SK-N-SH (cell line): ENCODE results near the gene SPATA16. TPM values are rescaled to one million over a fixed set of nuclear protein-coding genes. Genes with fewer than 3 reads are reported as not detected.

ENCODE experiments used
- CTCF ChIA-PET: fragments of 300-600, 350-600 bp; formaldehyde crosslinking; extraction: SDS; loops from one replicate; lab custom pipeline; 2021; lab: Yijun Ruan, JAX
- POLR2A ChIA-PET: fragments of 350-600 bp; sonication (Branson Sonifier 250); formaldehyde crosslinking; extraction: SDS; loops from one replicate; lab custom pipeline; 2020; ENCODE audit warnings: antibody characterized with exemption, inconsistent platforms; lab: Yijun Ruan, JAX
- DNase-seq: peaks from one replicate; pipeline ENCODE4 v3.0.0; 2012
- H2AFZ ChIP-seq: fragments of 200-600 bp; sonication (generic); 2 replicates; pipeline ENCODE4 v1.8.1; 2016; ENCODE audit warnings: antibody characterized with exemption, mild to moderate bottlenecking, low read depth
- H3F3A ChIP-seq: fragments of 200-600 bp; sonication (generic); replicated peaks from 2 replicates; pipeline ENCODE3; 2016; ENCODE audit warnings: antibody characterized with exemption, mild to moderate bottlenecking; ENCODE audit not compliant: insufficient read depth
- H3K27ac ChIP-seq, 2 experiments: fragments of 200-500 bp in 1 of 2; fragments of 200-600 bp in 1 of 2; sonication (Bioruptor generic) in 1 of 2; sonication (generic), shearing (Covaris generic) in 1 of 2; 2 replicates each; pipeline versions ENCODE4 v1.5.1 to v1.6.1; 2014 to 2016; ENCODE audit warnings: low read depth in 2 of 2, inconsistent platforms in 1 of 2, low read length in 1 of 2, mild to moderate bottlenecking in 1 of 2, mixed read lengths in 1 of 2
- H3K27me3 ChIP-seq: fragments of 200-600 bp; sonication (generic), shearing (Covaris generic); 2 replicates; pipeline ENCODE4 v1.6.1; 2016; ENCODE audit warnings: mixed run types; ENCODE audit not compliant: insufficient read depth
- H3K36me3 ChIP-seq, 2 experiments: fragments of 200-500 bp in 1 of 2; fragments of 200-600 bp in 1 of 2; sonication (Bioruptor generic) in 1 of 2; sonication (generic) in 1 of 2; replicated peaks in 1 of 2; 2 replicates each; pipeline versions ENCODE3 to v1.5.1; 2014 to 2016; ENCODE audit warnings: low read length in 1 of 2, mild to moderate bottlenecking in 1 of 2; ENCODE audit not compliant: insufficient read depth in 2 of 2, control insufficient read depth in 1 of 2
- H3K4me1 ChIP-seq, 2 experiments: fragments of 200-500 bp in 1 of 2; fragments of 200-600 bp in 1 of 2; sonication (Bioruptor generic) in 1 of 2; sonication (generic), shearing (Covaris generic) in 1 of 2; 2 replicates each; pipeline versions ENCODE4 v1.5.1 to v1.6.1; 2014 to 2016; ENCODE audit warnings: low read depth in 1 of 2, low read length in 1 of 2, mixed run types in 1 of 2; ENCODE audit not compliant: insufficient read depth in 2 of 2, control insufficient read depth in 1 of 2
- H3K4me2 ChIP-seq: fragments of 200-600 bp; sonication (generic), shearing (Covaris generic); 2 replicates; pipeline ENCODE4 v1.6.1; 2017; ENCODE audit warnings: mixed run types
- H3K4me3 ChIP-seq, 2 experiments: fragments of 200-500 bp in 1 of 2; fragments of 200-600 bp in 1 of 2; sonication (Bioruptor generic) in 1 of 2; sonication (generic), shearing (Covaris generic) in 1 of 2; 2 replicates each; pipeline versions ENCODE4 v1.5.1 to v1.8.1; 2014 to 2016; ENCODE audit warnings: low read depth in 2 of 2, inconsistent platforms in 1 of 2, low read length in 1 of 2, mild to moderate bottlenecking in 1 of 2, mixed read lengths in 1 of 2, moderate library complexity in 1 of 2
- H3K79me2 ChIP-seq: fragments of 200-600 bp; sonication (generic); 2 replicates; pipeline ENCODE4 v1.8.1; 2017; ENCODE audit warnings: mild to moderate bottlenecking; ENCODE audit not compliant: insufficient read depth
- H3K9ac ChIP-seq: fragments of 200-600 bp; sonication (generic); 2 replicates; pipeline ENCODE4 v1.6.1; 2017; ENCODE audit warnings: mixed run types
- H3K9me2 ChIP-seq: fragments of 200-600 bp; sonication (generic); 2 replicates; pipeline ENCODE4 v1.6.1; 2017; ENCODE audit warnings: mixed run types
- H3K9me3 ChIP-seq: fragments of 200-600 bp; sonication (generic); 2 replicates; pipeline ENCODE4 v1.6.1; 2017; ENCODE audit warnings: mixed run types, mild to moderate bottlenecking, moderate library complexity
- H4K20me1 ChIP-seq: fragments of 200-600 bp; sonication (generic); 2 replicates; pipeline ENCODE4 v1.6.1; 2017; ENCODE audit warnings: mild to moderate bottlenecking, mixed run types; ENCODE audit not compliant: insufficient read depth
- CTCF ChIP-seq: fragments of 200-600 bp; sonication (generic); IDR thresholded peaks from 2 replicates; pipeline ENCODE4 v1.6.1; 2017; ENCODE audit warnings: antibody characterized with exemption, mild to moderate bottlenecking, moderate library complexity
- EZH2phosphoT487 ChIP-seq: fragments of 200-600 bp; sonication (generic); IDR thresholded peaks from 2 replicates; pipeline ENCODE4 v1.6.1; 2017; ENCODE audit warnings: low read depth, mixed run types, mild to moderate bottlenecking, antibody characterized with exemption, moderate library complexity, borderline replicate concordance
- FOXM1 ChIP-seq: IDR thresholded peaks from 2 replicates; pipeline ENCODE4 v1.4.0; 2012; ENCODE audit warnings: low read depth, mild to moderate bottlenecking
- JUND ChIP-seq: IDR thresholded peaks from 2 replicates; pipeline ENCODE4 v1.4.0; 2012
- MXI1 ChIP-seq: IDR thresholded peaks from 2 replicates; pipeline ENCODE4 v1.6.1; 2012; ENCODE audit warnings: mild to moderate bottlenecking, low read depth, low read length, improper control_type of control experiment
- NFIC ChIP-seq: IDR thresholded peaks from 2 replicates; pipeline ENCODE4 v1.4.0; 2012; ENCODE audit warnings: borderline replicate concordance
- NRF1 ChIP-seq: IDR thresholded peaks from 2 replicates; pipeline ENCODE4 v1.6.1; 2012; ENCODE audit warnings: low read depth, mild to moderate bottlenecking, low read length
- PBX3 ChIP-seq: IDR thresholded peaks from 2 replicates; pipeline ENCODE4; 2012
- RAD21 ChIP-seq: IDR thresholded peaks from 2 replicates; pipeline ENCODE4 v1.6.1; 2012; ENCODE audit warnings: mild to moderate bottlenecking, low read length
- RCOR1 ChIP-seq: fragments of 150-350 bp; IDR thresholded peaks from 2 replicates; pipeline ENCODE4 v1.6.1; 2017; ENCODE audit warnings: antibody characterized with exemption, low read length
- SMC3 ChIP-seq: IDR thresholded peaks from 2 replicates; pipeline ENCODE4 v1.6.1; 2012; ENCODE audit warnings: low read depth, low read length, improper control_type of control experiment
- TAF1 ChIP-seq: IDR thresholded peaks from 2 replicates; pipeline ENCODE4 v1.6.1; 2012; ENCODE audit warnings: low read depth, mild to moderate bottlenecking, low read length, moderate library complexity, borderline replicate concordance
- TEAD4 ChIP-seq: IDR thresholded peaks from 2 replicates; pipeline ENCODE4 v1.4.0; 2012; ENCODE audit warnings: mild to moderate bottlenecking, borderline replicate concordance; ENCODE audit not compliant: insufficient read depth
- YY1 ChIP-seq: IDR thresholded peaks from 2 replicates; pipeline ENCODE4 v1.4.0; 2012; ENCODE audit warnings: low read depth, mild to moderate bottlenecking
- ZBTB33 ChIP-seq: IDR thresholded peaks from 2 replicates; pipeline ENCODE4 v1.4.0; 2012; ENCODE audit warnings: low read depth, borderline replicate concordance
- WGBS: methylation state at CpG from one replicate; pipeline ENCODE4 v1.1.6; 2017; ENCODE audit warnings: low lambda C conversion rate; 5-methylcytosine and 5-hydroxymethylcytosine counted together
- polyA plus RNA-seq, 3 experiments: library from polyadenylated mRNA; depleted of rRNA; stranded (reverse); fragments of >200 nt; gene quantifications; 2 replicates each; pipeline ENCODE4 v1.2.3, GENCODE V29; 2012
- TF ChIP-seq, protein P1 (sequence below): fragments of 150-350 bp; IDR thresholded peaks from 2 replicates; pipeline ENCODE4 v1.6.1; 2016; ENCODE audit warnings: mild to moderate bottlenecking, low read depth, low read length

The SPATA16 gene
- polyA plus RNA-seq, 1 of the 3 experiments (the other 2 are of a cell fraction), result not detected

DNA sequence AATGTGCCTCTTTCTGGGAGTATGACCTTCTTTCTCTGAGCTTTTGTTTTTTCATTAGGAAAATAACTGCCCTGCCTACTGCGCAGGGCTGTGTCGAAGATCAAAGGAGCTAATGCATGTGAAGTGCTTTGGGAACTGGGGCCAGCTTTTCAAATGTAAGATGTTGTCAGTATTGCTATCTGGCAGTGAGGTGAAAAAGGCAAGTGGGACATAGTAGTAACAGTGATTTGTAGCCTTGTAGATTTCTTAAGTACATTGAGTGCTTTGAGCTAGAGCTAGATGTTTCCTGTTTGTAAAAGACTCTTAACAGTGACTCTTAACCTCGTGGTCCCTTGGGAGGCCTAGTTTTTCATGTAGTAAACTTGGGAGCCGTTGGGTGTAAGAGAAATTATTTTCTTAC, 264.0 kb downstream of the SPATA16 start:
- Histone ChIP-seq H3K27ac (no peak overlapping the region), H2AFZ (no peak overlapping the region), H3K4me1 (no peaks in the 10 kb centered on the region; a peak in 1 of 4 replicates), H4K20me1 (no peaks in the 10 kb centered on the region), H3K9ac (no peak overlapping the region), H3K9me2 (no peaks in the 10 kb centered on the region), H3K27me3 (no peaks in the 10 kb centered on the region), H3F3A (no peaks in the 10 kb centered on the region), H3K36me3 (no peaks in the 10 kb centered on the region), H3K79me2 (no peaks in the 10 kb centered on the region), H3K4me2 (no peak overlapping the region), H3K4me3 (no peak overlapping the region), H3K9me3 (no peaks in the 10 kb centered on the region)
- CTCF ChIA-PET, result interaction anchor here (0.8 to 0.9 kb wide), 2 partner anchors 33 to 42 kb away, joined by 3 to 4 read pairs; no protein-coding TSS in a partner anchor
- 45% methylated on average over 4 of the region's 4 CpGs for WGBS
- DNase-seq, result no peak
- no peak for TF ChIP-seq RAD21
- TF ChIP-seq PBX3, result no peak
- no peak for TF ChIP-seq ZBTB33
- no peak for TF ChIP-seq JUND
- no peak for TF ChIP-seq CTCF
- no peak for TF ChIP-seq NRF1
- TF ChIP-seq TEAD4, result no peak
- TF ChIP-seq MXI1, result no peak
- no peak for TF ChIP-seq YY1
- no peak for TF ChIP-seq TAF1
- no peak for TF ChIP-seq SMC3
- TF ChIP-seq RCOR1, result no peak
- TF ChIP-seq, protein P1, sequence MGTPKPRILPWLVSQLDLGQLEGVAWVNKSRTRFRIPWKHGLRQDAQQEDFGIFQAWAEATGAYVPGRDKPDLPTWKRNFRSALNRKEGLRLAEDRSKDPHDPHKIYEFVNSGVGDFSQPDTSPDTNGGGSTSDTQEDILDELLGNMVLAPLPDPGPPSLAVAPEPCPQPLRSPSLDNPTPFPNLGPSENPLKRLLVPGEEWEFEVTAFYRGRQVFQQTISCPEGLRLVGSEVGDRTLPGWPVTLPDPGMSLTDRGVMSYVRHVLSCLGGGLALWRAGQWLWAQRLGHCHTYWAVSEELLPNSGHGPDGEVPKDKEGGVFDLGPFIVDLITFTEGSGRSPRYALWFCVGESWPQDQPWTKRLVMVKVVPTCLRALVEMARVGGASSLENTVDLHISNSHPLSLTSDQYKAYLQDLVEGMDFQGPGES, result no peak
- TF ChIP-seq FOXM1, result no peak
- no peak for TF ChIP-seq NFIC
- TF ChIP-seq EZH2phosphoT487, result no peak
- POLR2A ChIA-PET, result no interaction called here
